Cardiac septum (tissue), 1 donor: ENCODE data around the gene CHN2. TPM values are rescaled to one million over a fixed set of nuclear protein-coding genes. Genes with fewer than 3 reads are reported as not detected.
"Not testable (repeated sequence)": the region's sequence is repeated elsewhere in the genome, so short reads cannot be mapped to it uniquely, and the experiment has no call there.

Experiments used
- DNase-seq: peaks from one replicate; pipeline ENCODE4 v3.0.0-alpha.2; 2020; ENCODE audit warnings: low spot score
- intact Hi-C: fragments of 100-400 bp; cut with DNase I; formaldehyde crosslinking; loops from one replicate; pipeline ENCODE4 v1.14.0; 2022
- total RNA-seq: library from RNA; stranded (reverse); fragmentation: NEBNext Ultra II Directional; extraction: Animal tissue kit (Norgen Biotek cat#: 25700); gene quantifications from one replicate; pipeline ENCODE4 v1.2.1, GENCODE V29; 2021
- donor health status: DM: no; HTN: no; CAD: no.

The CHN2 gene
- total RNA-seq, 1 donor from 2014 or later: 33.6 TPM

GRCh38 chr7:29212736-29213135 lies 18.2 kb downstream of the CHN2 start:
- intact Hi-C loops, DNase-seq: not testable (repeated sequence)

DNA sequence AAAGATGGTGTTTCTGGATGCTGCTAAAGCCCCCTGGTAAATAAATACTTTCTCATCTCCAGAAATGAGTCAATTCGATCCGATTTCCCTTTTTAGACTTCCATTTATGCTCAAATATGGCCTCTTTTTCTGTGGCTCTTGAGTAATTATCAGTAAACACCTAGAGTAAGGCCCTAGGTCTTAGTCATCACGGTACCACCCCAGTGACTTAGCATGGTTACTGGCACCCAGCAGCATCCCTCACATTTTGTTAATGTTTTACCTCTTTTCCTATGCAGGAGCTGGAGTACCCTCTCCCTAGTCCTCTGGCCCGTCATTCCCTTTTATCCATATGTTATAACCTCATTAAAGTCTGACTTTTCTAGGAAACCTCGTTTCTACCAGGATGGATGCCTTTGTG lies 19.5 kb downstream of the CHN2 start:
- no peak for DNase-seq
- intact Hi-C loops: no loop called here

GRCh38 chr7:29214816-29215215 lies 20.2 kb downstream of the CHN2 start:
- DNase-seq: no peak
- intact Hi-C loops: no loop called here

GRCh38 chr7:29216128-29216527 lies 21.6 kb downstream of the CHN2 start:
- DNase-seq: no peak
- intact Hi-C loops: no loop called here

DNA sequence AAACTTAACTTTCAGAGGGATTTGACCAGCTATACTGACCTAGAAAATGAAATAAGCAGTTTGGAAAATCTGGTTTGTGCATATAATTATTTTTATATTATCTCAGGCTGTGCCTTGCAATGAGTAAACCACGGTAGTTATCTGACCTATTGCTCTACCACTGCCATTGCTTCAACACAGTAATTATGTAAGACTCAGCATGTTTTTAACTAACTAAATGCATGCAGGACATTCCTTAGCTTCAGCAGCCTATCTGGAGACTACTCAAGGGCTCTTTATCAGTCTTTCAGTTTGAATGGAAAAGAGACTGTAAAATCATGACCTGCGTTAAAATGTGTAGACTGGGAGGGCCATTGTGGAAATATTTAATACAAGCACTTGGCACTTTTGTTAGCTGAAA lies 22.5 kb downstream of the CHN2 start:
- no peak for DNase-seq
- intact Hi-C loops: no loop called here

GRCh38 chr7:29224726-29225125 lies 30.2 kb downstream of the CHN2 start:
- intact Hi-C loops: no loop called here
- no peak for DNase-seq

DNA sequence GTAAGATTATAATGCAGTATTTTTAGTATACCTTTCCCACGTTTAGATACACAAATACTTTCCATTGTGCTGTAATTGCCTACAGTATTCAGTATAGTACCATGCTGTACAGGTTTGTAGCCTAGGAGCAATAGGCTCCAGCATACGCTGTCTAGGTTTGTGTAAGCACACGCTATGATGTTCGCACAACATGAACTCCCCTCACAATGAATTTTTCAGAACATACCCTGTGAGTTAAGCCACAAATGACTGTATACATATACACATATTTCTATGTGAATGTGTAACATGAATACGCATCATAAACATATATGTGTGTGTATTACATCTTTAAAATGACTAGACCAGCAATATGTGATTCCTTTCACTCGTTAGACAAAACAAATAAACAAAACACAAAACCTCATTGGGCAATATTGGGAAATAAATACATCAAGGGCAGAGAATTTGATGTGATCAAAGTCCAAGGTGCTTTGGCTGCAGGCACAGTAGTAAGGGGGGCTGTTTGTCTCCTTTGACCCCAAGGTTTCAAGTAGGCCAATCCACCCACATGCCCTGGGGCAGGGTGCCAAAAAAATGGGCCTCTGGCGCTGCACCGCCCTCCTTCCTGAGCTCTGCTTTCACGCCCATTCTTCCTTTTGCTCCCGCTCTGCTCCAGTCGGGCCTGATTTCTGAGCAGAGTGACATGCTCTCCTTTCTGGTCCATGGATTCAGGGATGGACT lies 33.9 kb downstream of the CHN2 start:
- intact Hi-C loops: no loop called here
- DNase-seq: no peak

- intact Hi-C loops: no loop called here
- no peak for DNase-seq
Measured at GRCh38 chr7:29229066-29229465, 34.5 kb downstream of the CHN2 start.

DNA sequence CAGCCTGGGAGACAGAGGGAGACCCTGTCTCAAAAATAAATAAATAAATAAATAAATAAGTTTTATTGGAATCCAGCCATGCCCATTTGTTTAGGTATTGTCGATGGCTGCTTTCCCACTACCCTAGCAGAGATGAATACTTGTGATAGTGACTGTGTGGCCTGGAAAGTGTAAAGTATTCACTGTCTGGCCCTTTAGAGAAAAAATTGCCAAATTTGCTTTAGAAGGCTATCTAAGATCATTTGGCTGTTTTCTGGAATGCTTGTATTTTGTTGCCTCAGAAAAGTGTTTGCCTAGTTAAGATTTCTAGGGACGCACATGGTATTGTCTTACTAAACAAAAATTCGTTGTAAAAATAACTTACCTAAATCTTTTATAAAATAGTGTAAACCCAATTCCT lies 35.4 kb downstream of the CHN2 start:
- intact Hi-C loops: no loop called here
- no peak for DNase-seq

- intact Hi-C loops: no loop called here
- DNase-seq: no peak
Measured at GRCh38 chr7:29230871-29231345, 36.3 kb downstream of the CHN2 start.

- intact Hi-C loops: no loop called here
- no peak for DNase-seq
Measured at GRCh38 chr7:29231671-29232232, 37.2 kb downstream of the CHN2 start.

GRCh38 chr7:29234438-29234837 lies 39.9 kb downstream of the CHN2 start:
- no peak for DNase-seq
- intact Hi-C loops: no loop called here

DNA sequence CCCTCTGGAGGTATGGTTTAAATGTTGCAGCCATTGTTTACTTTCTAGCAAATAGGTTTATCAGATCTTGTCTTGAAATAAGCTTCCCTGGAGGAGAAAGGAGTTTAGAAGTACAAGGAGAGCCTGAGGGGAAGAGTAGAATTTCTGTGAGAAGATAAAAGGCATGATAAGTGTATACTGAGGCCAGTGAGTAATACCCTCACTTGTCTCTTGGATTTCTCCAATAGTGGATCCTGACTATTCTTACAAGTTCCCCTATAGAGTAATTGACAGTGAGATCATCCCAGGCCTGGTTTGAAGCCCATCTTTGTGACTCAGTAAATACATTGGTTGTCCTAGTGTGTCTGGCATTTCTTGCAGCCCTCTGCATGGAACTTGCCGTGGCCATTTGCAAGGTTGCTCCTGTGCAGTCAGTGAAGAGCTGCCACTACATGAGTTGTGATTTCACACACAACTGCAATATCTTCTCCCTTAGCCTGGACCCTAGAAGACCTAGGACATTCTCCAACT lies 41.6 kb downstream of the CHN2 start:
- intact Hi-C loops: no loop called here
- no peak for DNase-seq

DNA sequence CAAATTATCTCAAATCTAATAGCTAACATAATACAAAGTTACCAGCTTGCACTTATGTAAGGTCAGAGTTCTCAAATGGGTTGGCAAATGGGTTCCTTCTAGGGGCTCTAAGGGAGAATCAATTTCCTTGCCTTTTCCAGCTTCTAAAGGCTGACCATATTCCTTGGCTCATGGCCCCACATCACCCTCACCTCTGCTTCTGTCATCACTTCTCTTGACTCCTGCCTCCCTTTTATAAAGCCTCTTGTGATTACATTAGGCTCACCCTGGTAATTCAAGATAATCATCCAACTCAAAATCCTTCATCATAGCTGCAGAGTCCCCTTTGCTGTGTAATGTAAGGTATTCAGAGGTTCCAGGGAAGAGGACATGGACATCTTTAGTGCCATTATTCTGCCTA lies 42.1 kb downstream of the CHN2 start:
- intact Hi-C loops: no loop called here
- DNase-seq: no peak

DNA sequence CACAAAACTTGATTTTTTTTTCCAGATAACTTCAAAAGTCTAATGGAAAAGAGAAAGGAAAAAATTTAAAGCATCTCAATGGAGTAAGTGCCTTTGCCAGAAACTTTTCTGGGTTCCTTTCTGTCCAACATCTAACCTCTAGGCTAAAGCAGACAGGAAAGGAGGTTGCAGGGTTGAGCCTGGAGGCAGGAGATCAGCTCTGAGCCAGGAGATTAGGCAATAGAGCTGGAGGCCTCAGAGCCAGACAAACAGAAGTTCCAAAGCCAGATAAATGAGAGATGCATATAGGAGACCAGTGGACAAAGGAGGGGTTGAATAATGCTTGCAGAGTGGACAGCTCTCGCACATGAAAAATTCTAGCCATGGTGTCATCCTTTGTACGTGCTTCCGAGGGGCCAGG lies 42.9 kb downstream of the CHN2 start:
- intact Hi-C loops: no loop called here
- DNase-seq: no peak

GRCh38 chr7:29239638-29240037 lies 45.1 kb downstream of the CHN2 start:
- intact Hi-C loops: no loop called here
- no peak for DNase-seq

- intact Hi-C loops: no loop called here
- DNase-seq: no peak
Measured at GRCh38 chr7:29242265-29242664, 47.7 kb downstream of the CHN2 start.

DNA sequence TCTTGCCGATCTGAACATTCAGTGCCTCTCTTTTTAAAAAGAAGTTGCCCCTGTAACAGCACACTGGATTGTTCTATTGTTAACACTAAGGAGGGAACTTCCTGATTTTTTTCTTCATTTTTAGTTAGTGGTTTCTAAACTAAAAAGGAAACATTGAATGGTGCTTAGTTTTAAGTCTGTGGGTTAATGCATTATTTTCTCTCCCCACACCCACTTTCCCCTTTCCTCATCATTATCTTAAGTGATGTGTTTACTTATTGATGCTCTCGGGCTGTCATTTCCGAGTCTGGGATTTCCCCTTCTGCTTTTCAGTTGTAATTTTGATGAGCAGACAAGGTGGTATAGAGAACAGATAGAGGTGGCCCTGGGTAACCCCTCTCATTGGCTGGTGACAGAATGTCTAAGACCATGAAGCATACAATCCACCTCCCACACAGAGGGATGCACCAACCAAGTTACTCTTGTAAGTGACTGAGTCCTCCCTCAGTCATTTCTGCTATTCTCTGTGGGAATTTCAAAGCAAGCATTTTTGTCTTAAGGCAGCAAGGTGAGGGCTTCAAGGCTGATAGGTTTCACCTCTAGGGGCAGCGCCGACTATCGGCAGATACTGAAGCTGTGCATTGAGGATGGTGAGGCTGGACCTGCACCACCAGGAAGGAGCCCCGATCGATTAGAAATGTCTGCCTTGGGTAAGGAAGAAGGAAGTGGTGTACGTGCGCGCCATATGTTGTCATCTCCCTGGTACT lies 49.5 kb downstream of the CHN2 start:
- DNase-seq: no peak
- intact Hi-C loops: no loop called here

DNA sequence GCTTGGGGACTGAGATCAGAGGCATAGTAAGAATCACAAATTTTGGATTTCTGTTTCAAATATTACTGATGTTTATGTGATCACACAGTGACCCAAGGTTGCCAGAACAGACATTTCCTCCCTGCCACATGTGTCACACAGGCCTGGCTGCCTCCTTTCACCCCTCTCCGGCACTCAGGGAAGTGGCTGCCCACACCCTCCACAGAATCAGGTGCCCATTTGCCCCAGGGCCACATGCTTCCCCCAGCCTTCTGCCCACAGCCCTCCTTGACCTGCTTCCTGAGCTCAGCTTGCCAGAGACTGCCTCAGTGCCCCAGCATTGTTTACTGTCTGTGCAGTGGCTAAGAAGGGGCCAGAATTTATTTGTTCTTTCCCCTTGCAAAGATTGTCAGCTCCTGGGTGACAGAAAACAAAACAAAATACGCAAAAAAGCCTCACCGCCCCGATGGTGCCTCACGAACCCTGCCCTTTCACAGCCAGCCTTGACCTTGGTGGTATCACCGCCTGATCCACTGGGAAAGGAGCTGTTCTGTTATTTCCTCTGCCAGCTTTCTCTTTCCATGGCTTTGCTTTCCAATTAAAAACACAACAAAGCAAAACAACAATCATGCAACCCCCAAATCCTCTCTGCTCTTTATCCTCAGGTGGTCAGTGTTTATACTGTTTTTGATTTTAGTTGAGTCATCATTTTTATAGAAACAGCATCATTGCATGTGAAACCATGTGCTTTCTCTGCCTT lies 52.8 kb downstream of the CHN2 start:
- DNase-seq: no peak
- intact Hi-C loops: no loop called here

- intact Hi-C loops: no loop called here
- DNase-seq: no peak
Measured at GRCh38 chr7:29247963-29248236, 53.3 kb downstream of the CHN2 start.
